Activated T-helper 1 cell treated with Interleukin-2 at 50 U/mL for 16 hours (primary cell): ENCODE data around the gene STPG1.
A peak's percentile ranks its signal among the peaks of the same experiment; 100 is the strongest.
"Not testable (repeated sequence)": the region's sequence is repeated elsewhere in the genome, so short reads cannot be mapped to it uniquely, and the experiment has no call there.

Experiments used
- DNase-seq: peaks from one replicate; pipeline ENCODE4 v3.0.0-alpha.2; 2020; ENCODE audit warnings: low read depth

STPG1 gene, protein sequence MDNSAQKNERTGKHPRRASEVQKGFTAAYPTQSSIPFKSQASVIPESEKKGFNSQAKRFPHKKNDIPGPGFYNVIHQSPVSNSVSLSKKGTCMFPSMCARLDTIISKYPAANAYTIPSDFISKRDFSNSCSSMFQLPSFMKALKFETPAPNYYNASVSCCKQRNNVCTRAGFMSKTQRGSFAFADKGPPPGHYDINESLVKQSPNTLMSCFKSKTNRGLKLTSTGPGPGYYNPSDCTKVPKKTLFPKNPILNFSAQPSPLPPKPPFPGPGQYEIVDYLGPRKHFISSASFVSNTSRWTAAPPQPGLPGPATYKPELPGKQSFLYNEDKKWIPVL

GRCh38 chr1:24413350-24414163 lies at the start of gene STPG1:
TSS of gene STPG1 (minus strand) at chr1:24413782. CDS start at chr1:24401388, 12,394 bp downstream.
- peak; percentile 54 for DNase-seq

DNA sequence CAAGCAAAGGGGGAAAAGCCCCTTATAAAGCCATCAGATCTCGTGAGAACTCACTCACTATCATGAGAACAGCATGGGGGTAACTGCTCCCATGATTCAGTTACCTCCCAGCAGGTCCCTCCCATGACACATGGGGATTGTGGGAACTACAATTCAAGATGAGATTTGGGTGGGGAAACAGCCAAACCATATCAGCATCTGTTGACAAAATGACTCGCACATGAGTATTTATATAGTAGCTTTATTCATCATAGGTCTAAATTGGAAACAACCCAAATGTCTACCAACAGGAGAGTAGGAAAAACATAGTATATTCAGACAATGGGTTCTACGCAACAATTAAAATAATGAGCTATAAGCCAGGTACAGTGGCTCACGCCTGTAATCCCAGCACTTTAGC lies 48.5 kb upstream of the STPG1 start:
- DNase-seq, result not testable (repeated sequence)

DNA sequence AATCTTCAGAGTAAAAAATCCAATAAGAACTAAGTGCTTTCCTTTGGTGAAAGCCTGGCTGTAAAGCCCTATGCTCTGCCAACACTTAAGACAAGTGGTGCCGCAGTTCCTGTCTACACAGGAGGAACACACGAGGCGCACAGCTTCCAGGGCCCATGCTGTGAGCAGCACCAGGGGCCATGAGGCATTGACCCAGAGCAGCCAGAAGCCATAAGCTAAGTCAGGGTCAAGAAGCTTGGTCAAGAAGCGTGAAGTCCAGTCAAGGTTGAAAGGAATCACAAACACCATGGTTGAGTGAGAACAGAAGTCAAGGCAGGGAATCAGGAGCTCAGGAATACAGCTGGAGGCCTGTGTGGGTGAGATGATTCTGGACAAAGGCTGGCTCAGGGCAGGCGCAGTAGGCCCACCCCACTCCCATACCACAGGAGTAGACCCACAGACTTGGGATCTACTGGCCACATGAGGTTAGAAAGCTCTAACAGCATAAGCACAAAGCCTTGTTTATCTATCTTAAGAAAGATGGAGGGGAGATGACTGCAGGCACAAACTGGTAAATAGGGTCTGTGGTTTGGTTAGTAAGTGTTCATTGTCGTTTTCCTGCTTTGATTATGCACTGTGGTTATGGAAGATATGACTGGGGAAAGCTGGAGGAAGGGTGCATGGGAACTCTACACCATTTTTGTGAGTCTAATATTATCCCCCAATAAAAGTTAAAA lies 46.1 kb upstream of the STPG1 start:
- no peak for DNase-seq

DNA sequence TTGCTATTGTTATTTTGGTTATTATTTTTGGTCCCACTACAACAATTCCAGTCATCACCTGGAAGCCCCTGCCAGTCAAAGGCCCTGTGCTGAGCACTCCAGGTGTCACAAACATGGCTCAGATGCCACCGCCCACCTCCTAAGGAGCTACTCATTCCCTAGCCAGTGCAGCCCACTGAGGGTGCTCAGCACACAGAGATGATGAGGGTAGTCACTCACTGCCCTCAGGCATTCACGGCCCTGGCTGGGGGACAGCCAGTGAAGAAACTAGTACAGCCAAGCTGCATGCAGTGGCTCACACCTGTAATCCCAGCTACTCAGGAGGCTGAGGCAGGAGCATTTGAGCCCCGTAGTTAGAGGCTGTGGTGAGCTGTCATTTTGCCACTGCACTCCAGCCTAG lies 44.3 kb upstream of the STPG1 start:
- no peak for DNase-seq

- DNase-seq, result no peak
Observed at GRCh38 chr1:24455272-24455671, 41.7 kb upstream of the STPG1 start.

DNA sequence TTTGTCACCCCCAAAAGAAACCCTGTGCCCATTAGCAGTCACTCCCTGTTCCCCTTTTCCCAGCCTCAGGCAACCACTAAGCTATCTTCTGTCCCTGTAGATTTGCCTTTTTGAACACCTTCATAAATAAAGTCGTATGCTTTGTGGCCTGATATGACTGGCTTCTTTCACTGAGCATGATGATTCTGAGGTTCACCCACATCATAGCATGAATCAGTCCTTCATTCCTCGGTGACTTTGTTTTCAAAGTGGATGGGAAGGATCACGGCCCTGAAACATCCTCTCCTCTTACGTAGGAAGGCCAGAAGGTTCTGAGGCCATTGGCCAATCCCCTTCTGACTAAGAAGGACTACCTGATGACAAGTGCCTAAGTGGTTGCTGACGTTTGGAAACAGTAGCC lies 41.1 kb upstream of the STPG1 start:
- DNase-seq, result no peak

DNA sequence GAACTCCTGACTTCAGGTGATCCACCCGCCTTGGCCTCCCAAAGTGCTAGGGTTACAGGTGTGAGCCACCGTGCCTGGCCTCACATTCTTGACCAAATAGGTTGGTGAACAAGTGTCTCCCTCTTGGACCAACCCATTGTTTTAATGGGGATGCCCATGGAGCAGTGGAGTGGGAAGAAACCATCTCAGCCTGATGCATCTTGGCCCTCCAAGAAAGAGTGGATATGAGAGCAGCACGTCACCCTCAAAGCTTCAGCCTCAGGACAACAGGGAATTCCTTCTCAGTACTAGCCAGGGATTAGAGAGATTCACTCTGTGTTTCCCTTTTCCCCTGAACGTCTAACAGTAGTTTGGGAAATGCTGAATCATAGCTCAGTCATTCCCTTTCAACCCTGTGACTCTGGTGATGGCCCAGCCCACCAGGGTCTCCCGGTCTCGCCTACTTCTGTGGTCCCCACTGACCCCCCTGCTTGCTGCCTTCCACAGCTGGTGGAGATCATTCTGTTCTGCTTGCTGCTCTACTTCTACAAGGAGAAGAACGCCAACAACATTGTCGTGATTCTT lies 39.4 kb upstream of the STPG1 start:
- DNase-seq, result no peak

- no peak for DNase-seq
Observed at GRCh38 chr1:24451746-24452145, 38.2 kb upstream of the STPG1 start.

DNA sequence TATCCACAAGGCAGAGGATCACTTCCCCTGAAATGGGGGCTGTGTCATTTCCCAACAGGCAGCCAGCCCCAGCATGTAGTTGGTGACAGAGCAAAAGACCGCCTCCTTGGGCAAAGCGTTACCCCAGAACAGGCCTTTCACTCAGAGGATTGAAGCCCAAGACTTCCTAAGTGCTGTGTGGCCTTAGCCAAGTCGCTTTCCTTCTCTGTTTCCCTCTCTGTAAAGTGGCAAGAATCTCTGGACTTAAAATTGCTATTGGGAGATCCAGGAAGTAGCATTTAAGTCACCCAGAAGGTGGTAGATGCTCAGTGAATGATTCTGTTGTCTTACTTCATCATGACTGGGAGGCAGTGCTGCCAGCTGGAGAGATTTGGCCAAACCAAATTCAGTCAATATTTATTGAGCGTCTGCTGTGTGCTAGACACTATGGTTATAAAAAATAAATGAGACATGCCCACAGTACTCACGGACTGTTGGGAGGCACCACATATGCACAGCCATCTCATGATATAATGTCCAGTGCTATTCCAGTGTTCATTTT lies 37.3 kb upstream of the STPG1 start:
- no peak for DNase-seq

- DNase-seq, result no peak
Observed at GRCh38 chr1:24450316-24450715, 36.7 kb upstream of the STPG1 start.

DNA sequence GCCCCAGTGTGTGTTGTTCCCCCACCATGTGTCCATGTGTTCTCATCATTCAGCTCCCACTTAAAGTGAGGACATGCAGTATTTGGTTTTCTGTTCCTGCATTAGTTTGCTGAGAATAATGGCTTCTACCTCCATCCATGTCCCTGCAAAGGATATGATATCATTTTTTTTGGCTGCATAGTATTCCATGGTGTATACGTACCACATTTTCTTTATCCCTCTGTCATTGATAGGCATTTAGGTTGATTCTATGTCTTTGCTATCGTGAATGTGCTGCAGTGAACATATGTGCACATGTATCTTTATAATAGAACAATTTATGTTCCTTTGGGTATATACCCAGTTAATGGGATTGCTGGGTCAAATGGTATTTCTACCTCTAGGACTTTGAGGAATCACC lies 32.9 kb upstream of the STPG1 start:
- not testable (repeated sequence) for DNase-seq

DNA sequence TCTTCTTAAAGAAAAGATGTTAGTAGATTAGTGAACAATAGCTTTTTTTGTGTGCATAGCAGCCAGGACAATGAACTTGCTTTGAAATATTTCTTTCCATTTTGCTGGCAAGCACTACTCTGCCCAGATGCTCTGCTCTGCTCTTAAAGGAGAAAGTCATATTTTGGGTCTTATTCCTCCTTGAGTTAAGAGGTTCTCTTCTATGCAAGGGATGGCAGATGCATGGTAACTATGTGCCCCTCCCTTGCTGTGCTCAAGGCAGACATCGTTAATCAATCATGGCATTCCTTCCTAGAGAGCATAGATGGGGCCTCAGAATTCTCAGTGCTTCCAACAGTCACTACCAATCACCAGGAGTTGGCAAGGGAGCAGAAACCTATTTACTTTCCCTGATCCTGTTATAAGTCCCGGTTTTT lies 29.7 kb upstream of the STPG1 start:
- no peak for DNase-seq

- DNase-seq, result no peak
Observed at GRCh38 chr1:24442764-24443163, 29.2 kb upstream of the STPG1 start.

GRCh38 chr1:24441996-24442668 lies 28.6 kb upstream of the STPG1 start:
- no peak for DNase-seq

- DNase-seq, result no peak
Observed at GRCh38 chr1:24441480-24441879, 27.9 kb upstream of the STPG1 start.

- DNase-seq, result no peak
Observed at GRCh38 chr1:24440436-24440835, 26.9 kb upstream of the STPG1 start.

GRCh38 chr1:24438423-24438901 lies 24.9 kb upstream of the STPG1 start:
- no peak for DNase-seq

GRCh38 chr1:24437631-24438396 lies 24.2 kb upstream of the STPG1 start:
- no peak for DNase-seq

- no peak for DNase-seq
Observed at GRCh38 chr1:24435782-24436365, 22.3 kb upstream of the STPG1 start.

GRCh38 chr1:24427545-24427862 lies 13.9 kb upstream of the STPG1 start:
- no peak for DNase-seq
